Liver (tissue), 9 donors: ENCODE results near the gene FURIN. TPM values are rescaled to one million over a fixed set of nuclear protein-coding genes. Genes with fewer than 3 reads are reported as not detected.

Experiments
- DNase-seq: peaks from one replicate; pipeline ENCODE4 v3.0.0-alpha.2; 2017; ENCODE audit warnings: low spot score
- H3K27ac ChIP-seq, 2 donors: one replicate each; pipeline ENCODE4 v1.7.0; 2013; ENCODE audit warnings: inconsistent platforms in 2 of 2, low read length in 2 of 2, control low read depth in 1 of 2, low read depth in 1 of 2, mild to moderate bottlenecking in 1 of 2
- H3K27me3 ChIP-seq, 4 donors: one replicate each; pipeline versions ENCODE4 v1.6.1 to v1.7.0; 2013; ENCODE audit warnings: low read length in 3 of 4, inconsistent platforms in 1 of 4, mild to moderate bottlenecking in 1 of 4, moderate library complexity in 1 of 4; ENCODE audit not compliant: control insufficient read depth in 4 of 4, insufficient read depth in 4 of 4
- H3K36me3 ChIP-seq, 4 donors: one replicate each; pipeline versions ENCODE4 v1.6.1 to v1.7.0; 2013; ENCODE audit warnings: low read length in 3 of 4, mild to moderate bottlenecking in 3 of 4, low read depth in 1 of 4, moderate library complexity in 1 of 4; ENCODE audit not compliant: control insufficient read depth in 4 of 4, insufficient read depth in 3 of 4
- H3K4me1 ChIP-seq, 4 donors: one replicate each; pipeline versions ENCODE4 v1.6.1 to v1.7.0; 2013; ENCODE audit warnings: low read length in 3 of 4, mild to moderate bottlenecking in 3 of 4, moderate library complexity in 1 of 4; ENCODE audit not compliant: control insufficient read depth in 4 of 4, insufficient read depth in 4 of 4
- H3K4me3 ChIP-seq, 3 donors: one replicate each; pipeline versions ENCODE4 v1.6.1 to v1.7.0; 2013; ENCODE audit warnings: low read length in 3 of 3, control low read depth in 1 of 3, low read depth in 1 of 3, mild to moderate bottlenecking in 1 of 3
- H3K9ac ChIP-seq, 2 donors: one replicate each; pipeline ENCODE4 v1.7.0; 2013; ENCODE audit warnings: low read length in 2 of 2, mild to moderate bottlenecking in 2 of 2, moderate library complexity in 2 of 2, control low read depth in 1 of 2, low read depth in 1 of 2
- H3K9me3 ChIP-seq, 4 donors: one replicate each; pipeline versions ENCODE4 v1.6.1 to v1.7.0; 2013; ENCODE audit warnings: low read length in 3 of 4; ENCODE audit not compliant: control insufficient read depth in 4 of 4
- ATF3 ChIP-seq: IDR thresholded peaks from 2 replicates; pipeline ENCODE4 v1.6.1; 2016; ENCODE audit warnings: antibody characterized with exemption
- CTCF ChIP-seq: fragments of 150-350 bp; IDR thresholded peaks from 2 replicates; pipeline ENCODE4 v1.5.1; 2017; ENCODE audit warnings: improper control_type of control experiment, low read depth, low read length; ENCODE audit not compliant: missing input control
- EGR1 ChIP-seq, 2 donors: IDR thresholded peaks; 2 replicates each; pipeline ENCODE4 v1.6.1; 2016 to 2018; ENCODE audit warnings: antibody characterized with exemption in 2 of 2, low read depth in 2 of 2
- FOXA1 ChIP-seq: IDR thresholded peaks from 2 replicates; pipeline ENCODE4 v1.6.1; 2016; ENCODE audit warnings: antibody characterized with exemption
- FOXA2 ChIP-seq: IDR thresholded peaks from 2 replicates; pipeline ENCODE4 v1.6.1; 2016; ENCODE audit warnings: antibody characterized with exemption
- HNF4A ChIP-seq, 2 donors: conservative IDR thresholded peaks; 2 replicates each; pipeline ENCODE4 v1.6.1; 2016; ENCODE audit warnings: antibody characterized with exemption in 2 of 2, mild to moderate bottlenecking in 2 of 2
- JUND ChIP-seq, 2 donors: IDR thresholded peaks; 2 replicates each; pipeline ENCODE4 v1.6.1; 2016; ENCODE audit warnings: antibody characterized with exemption in 2 of 2
- MAX ChIP-seq: IDR thresholded peaks from 2 replicates; pipeline ENCODE4 v1.6.1; 2016; ENCODE audit warnings: antibody characterized with exemption
- NR2F2 ChIP-seq: IDR thresholded peaks from 2 replicates; pipeline ENCODE4 v1.6.1; 2016; ENCODE audit warnings: antibody characterized with exemption
- RAD21 ChIP-seq, 2 donors: IDR thresholded peaks; 2 replicates each; pipeline ENCODE4 v1.6.1; 2016; ENCODE audit warnings: antibody characterized with exemption in 2 of 2, mild to moderate bottlenecking in 2 of 2
- REST ChIP-seq: IDR thresholded peaks from 2 replicates; pipeline ENCODE4 v1.6.1; 2016; ENCODE audit warnings: antibody characterized with exemption, mild to moderate bottlenecking
- RXRA ChIP-seq, 2 donors: IDR thresholded peaks; 2 replicates each; pipeline ENCODE4 v1.6.1; 2017 to 2018; ENCODE audit warnings: antibody characterized with exemption in 2 of 2, mild to moderate bottlenecking in 1 of 2
- SP1 ChIP-seq: IDR thresholded peaks from 2 replicates; pipeline ENCODE4 v1.6.1; 2018; ENCODE audit warnings: antibody characterized with exemption, mild to moderate bottlenecking
- TAF1 ChIP-seq: conservative IDR thresholded peaks from 2 replicates; pipeline ENCODE4 v1.6.1; 2016; ENCODE audit warnings: antibody characterized with exemption, mild to moderate bottlenecking
- YY1 ChIP-seq: IDR thresholded peaks from 2 replicates; pipeline ENCODE4 v1.6.1; 2016; ENCODE audit warnings: antibody characterized with exemption, mild to moderate bottlenecking
- ZBTB33 ChIP-seq: IDR thresholded peaks from 2 replicates; pipeline ENCODE4 v1.6.1; 2016; ENCODE audit warnings: antibody characterized with exemption
- WGBS: extraction: QIAGEN DNeasy Blood & Tissue Kit; methylation state at CpG from one replicate; pipeline ENCODE4 v1.1.7; 2013; 5-methylcytosine and 5-hydroxymethylcytosine counted together
- polyA plus RNA-seq, 2 donors: library from polyadenylated mRNA; stranded (reverse) in 1 of 2; unstranded in 1 of 2; fragments of 200-250 nt in 1 of 2; fragments of >200 nt in 1 of 2; fragmentation: Nextera tagmentation in 1 of 2; extraction: Ambion mirVana in 1 of 2; gene quantifications; one replicate each; pipeline versions ENCODE4 v1.2.1 to v1.2.3, GENCODE V29; 2013 to 2015
- total RNA-seq, 2 donors: library from RNA; depleted of rRNA; stranded (reverse); fragments of >200 nt; gene quantifications; one replicate each; pipeline ENCODE4 v1.2.3, GENCODE V29; 2014
- donor health status: healthy.
- donor health status: healthy.
- donor health status: healthy.
- donor health status: healthy.
- donor health status: healthy.

FURIN gene
- total and polyA plus RNA-seq, 4 donors = 102 to 258 (median 164) TPM

GRCh38 chr15:90887037-90887481, 18.7 kb downstream of the FURIN start:
- Histone ChIP-seq H3K4me3 (no peak overlapping the region), H3K9me3 (no peaks in the 10 kb centered on the region), H3K27me3 (no peaks in the 10 kb centered on the region), H3K27ac (no peak overlapping the region), H3K4me1 (peaks cover 8 to 50% (median 46%) of the 10 kb centered on the region in 4 donors), H3K9ac (no peak overlapping the region), H3K36me3 (peaks cover 7 to 38% (median 20%) of the 10 kb centered on the region in 4 donors)
- TF ChIP-seq FOXA2 (no peak), JUND (IDR thresholded peaks at IDR 0.05) (no peak), MAX (no peak), FOXA1 (no peak), EGR1 (IDR thresholded peaks at IDR 0.05; ENCODE audit: low read depth in 2 of 2) (no peak), RXRA (IDR thresholded peaks at IDR 0.05) (no peak), HNF4A (conservative IDR thresholded peaks at IDR 0.05) (no peak), NR2F2 (no peak), TAF1 (no peak), YY1 (no peak), RAD21 (IDR thresholded peaks at IDR 0.05) (no peak), SP1 (no peak), CTCF (no peak), REST (no peak), ZBTB33 (no peak)
- no peak for DNase-seq
- WGBS = 94% methylated on average over 13 of the region's 13 CpGs

- Histone ChIP-seq H3K27me3 (no peaks in the 10 kb centered on the region), H3K9me3 (no peaks in the 10 kb centered on the region), H3K36me3 (peaks cover 25 to 59% (median 35%) of the 10 kb centered on the region in 4 donors), H3K4me3 (no peak overlapping the region), H3K4me1 (peaks cover 6 to 30% (median 28%) of the 10 kb centered on the region in 4 donors), H3K27ac (no peak overlapping the region), H3K9ac (no peak overlapping the region)
- no peak for DNase-seq
- WGBS = 91% methylated on average over 18 of the region's 18 CpGs
- TF ChIP-seq CTCF (no peak), FOXA1 (no peak), NR2F2 (no peak), RAD21 (IDR thresholded peaks at IDR 0.05) (no peak), MAX (no peak), EGR1 (IDR thresholded peaks at IDR 0.05; ENCODE audit: low read depth in 2 of 2) (no peak), SP1 (no peak), YY1 (no peak), ATF3 (no peak), ZBTB33 (no peak)
Observed at GRCh38 chr15:90889313-90889730, 20.9 kb downstream of the FURIN start.
